Brain microvascular endothelial cell (primary cell): Measurements from ENCODE around the gene ARL9.

ENCODE experiments used
- DNase-seq: peaks from one replicate; pipeline ENCODE4 v3.0.0-alpha.2; 2020
- H3K27ac ChIP-seq: fragments of 250-450 bp; sonication (Bioruptor Pico); 2 replicates; pipeline ENCODE4 v1.5.1; 2020; ENCODE audit warnings: mild to moderate bottlenecking, moderate library complexity
- H3K27me3 ChIP-seq: fragments of 250-450 bp; sonication (Bioruptor Pico); replicated peaks from 2 replicates; pipeline ENCODE4 v1.5.1; 2020; ENCODE audit warnings: mild to moderate bottlenecking
- H3K36me3 ChIP-seq: fragments of 250-450 bp; sonication (Bioruptor Pico); replicated peaks from 2 replicates; pipeline ENCODE4 v1.5.1; 2020; ENCODE audit warnings: mild to moderate bottlenecking
- H3K4me3 ChIP-seq: 2 replicates; pipeline ENCODE4 v1.5.1; 2011; ENCODE audit warnings: low read depth, mild to moderate bottlenecking, control low read depth, low read length, moderate library complexity
- in situ Hi-C: cut with HindIII; loops from 2 replicates; pipeline ENCODE4 v1.10.0; 2017; ENCODE audit warnings: low sequenced_read_pairs, low pct_ligation_motif_present
- TF ChIP-seq, protein P1 (sequence below): IDR thresholded peaks from 2 replicates; pipeline ENCODE4 v1.5.1; 2011; ENCODE audit warnings: low read depth, mild to moderate bottlenecking, moderate library complexity, low read length, control low read depth, inconsistent platforms; ENCODE audit errors: missing control alignments

The ARL9 gene

DNA sequence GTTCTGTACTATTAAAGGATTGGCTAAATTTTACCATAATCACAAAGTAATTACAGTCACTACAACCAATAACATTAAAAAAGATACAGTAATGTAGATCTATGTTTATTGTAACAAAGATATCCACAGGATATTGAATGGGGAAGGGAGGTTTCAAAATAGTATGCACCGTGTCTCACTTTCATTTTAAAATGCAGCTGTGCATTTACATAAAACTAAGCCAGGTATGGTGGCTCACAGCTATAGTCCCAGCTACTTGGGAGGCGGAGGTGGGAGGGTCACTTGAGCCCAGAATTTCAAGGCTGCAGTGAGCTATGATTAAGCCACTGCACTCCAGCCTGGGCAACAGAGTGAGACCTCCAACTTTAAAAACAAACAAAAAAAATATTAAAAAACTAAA lies 29.7 kb upstream of the ARL9 start:
- no peak overlapping the region for H3K4me3 ChIP-seq
- DNase-seq = no peak
- in situ Hi-C loops = no loop called here
- TF ChIP-seq, protein P1, sequence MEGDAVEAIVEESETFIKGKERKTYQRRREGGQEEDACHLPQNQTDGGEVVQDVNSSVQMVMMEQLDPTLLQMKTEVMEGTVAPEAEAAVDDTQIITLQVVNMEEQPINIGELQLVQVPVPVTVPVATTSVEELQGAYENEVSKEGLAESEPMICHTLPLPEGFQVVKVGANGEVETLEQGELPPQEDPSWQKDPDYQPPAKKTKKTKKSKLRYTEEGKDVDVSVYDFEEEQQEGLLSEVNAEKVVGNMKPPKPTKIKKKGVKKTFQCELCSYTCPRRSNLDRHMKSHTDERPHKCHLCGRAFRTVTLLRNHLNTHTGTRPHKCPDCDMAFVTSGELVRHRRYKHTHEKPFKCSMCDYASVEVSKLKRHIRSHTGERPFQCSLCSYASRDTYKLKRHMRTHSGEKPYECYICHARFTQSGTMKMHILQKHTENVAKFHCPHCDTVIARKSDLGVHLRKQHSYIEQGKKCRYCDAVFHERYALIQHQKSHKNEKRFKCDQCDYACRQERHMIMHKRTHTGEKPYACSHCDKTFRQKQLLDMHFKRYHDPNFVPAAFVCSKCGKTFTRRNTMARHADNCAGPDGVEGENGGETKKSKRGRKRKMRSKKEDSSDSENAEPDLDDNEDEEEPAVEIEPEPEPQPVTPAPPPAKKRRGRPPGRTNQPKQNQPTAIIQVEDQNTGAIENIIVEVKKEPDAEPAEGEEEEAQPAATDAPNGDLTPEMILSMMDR = no peak
- no peaks in the 10 kb centered on the region for H3K27me3 ChIP-seq
- no peak overlapping the region for H3K27ac ChIP-seq
- H3K36me3 ChIP-seq = peaks cover 71% of the 10 kb centered on the region

DNA sequence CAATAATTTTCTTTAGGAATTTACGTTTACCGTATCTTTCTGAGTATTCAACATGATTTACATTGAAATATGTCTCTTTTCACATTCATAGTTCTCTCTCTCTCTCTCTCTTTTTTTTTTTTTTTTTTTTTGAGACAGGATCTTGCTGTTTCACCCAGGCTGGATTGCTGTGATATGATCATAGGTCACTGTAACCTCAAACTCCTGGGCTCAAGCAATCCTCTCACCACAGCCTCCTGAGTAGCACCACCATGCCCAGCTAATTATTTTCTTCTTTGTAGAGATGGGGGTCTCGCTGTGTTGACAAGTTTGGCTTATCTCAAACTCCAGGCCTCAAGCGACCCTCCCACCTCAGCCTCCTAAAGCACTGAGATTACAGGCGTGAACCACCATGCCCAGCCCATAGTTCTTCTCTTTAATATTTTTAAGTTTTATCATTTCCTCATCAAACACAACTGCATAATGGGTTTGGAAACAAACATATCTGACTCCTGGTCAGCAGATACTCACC lies 28.3 kb upstream of the ARL9 start:
- TF ChIP-seq, protein P1 = no peak
- in situ Hi-C loops = no loop called here
- H3K27ac ChIP-seq = no peak overlapping the region
- peaks cover 70% of the 10 kb centered on the region for H3K36me3 ChIP-seq
- H3K27me3 ChIP-seq = no peaks in the 10 kb centered on the region
- H3K4me3 ChIP-seq = no peak overlapping the region
- DNase-seq = no peak

DNA sequence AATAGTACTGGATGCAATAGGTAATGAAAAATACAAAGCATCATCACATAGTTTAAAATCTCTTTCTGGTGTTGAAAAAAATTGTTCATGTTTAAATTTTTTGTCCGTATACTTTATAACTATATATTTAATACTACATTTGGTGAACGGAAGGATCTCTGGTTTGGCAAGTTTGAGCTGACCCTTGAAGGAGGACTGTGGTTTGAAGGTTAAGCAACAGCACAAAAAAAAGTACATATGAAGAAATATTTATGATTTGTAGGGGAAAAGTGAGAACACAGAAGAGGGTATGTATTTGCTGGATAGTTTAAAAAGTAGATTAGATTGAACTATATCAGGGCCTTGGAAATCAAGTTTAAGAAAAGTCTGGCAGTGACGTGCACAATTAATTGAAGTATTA lies 24.9 kb upstream of the ARL9 start:
- Histone ChIP-seq H3K36me3 (peaks cover 51% of the 10 kb centered on the region), H3K27me3 (no peaks in the 10 kb centered on the region), H3K27ac (no peak overlapping the region), H3K4me3 (no peak overlapping the region)
- in situ Hi-C loops = no loop called here
- TF ChIP-seq, protein P1 = no peak
- DNase-seq = no peak

DNA sequence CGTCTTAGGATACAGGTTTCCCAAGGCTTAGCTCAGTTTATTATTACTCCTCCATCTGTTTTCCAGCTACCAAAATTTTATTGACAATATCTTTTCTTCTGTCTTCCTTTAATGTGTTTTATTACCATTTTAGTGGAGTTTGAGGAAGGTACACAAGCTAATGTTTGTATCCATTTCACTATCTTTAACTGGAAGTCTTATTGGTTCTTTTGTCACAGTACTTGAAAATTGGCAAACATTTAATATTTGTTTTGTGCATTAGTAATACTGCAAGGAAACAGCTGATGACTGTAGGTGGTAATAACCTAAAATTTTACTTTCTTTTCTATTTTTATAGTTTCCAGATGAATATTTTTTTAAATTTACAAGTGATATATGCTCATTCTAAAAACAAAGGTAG lies 9.3 kb upstream of the ARL9 start:
- Histone ChIP-seq H3K4me3 (no peak overlapping the region), H3K36me3 (peaks cover 69% of the 10 kb centered on the region), H3K27ac (no peak overlapping the region), H3K27me3 (no peaks in the 10 kb centered on the region)
- TF ChIP-seq, protein P1 = no peak
- no peak for DNase-seq
- in situ Hi-C loops = no loop called here

DNA sequence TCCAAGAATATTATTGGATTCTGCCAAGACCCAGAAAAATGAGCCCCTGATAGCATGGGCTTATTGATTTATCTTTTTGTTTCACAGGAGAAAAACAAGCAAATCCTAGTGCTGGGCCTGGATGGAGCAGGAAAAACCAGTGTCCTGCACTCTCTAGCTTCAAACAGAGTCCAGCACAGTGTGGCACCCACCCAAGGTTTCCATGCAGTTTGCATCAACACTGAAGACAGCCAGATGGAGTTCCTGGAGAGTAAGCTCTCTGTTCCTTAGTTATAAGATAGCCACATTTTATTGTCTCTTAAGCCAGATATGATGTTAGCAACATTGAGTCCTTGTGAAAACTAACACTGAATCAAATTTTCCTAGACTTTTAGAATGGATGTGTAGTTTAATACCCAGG lies 5.5 kb downstream of the ARL9 start:
- Histone ChIP-seq H3K27ac (no peak overlapping the region), H3K27me3 (no peaks in the 10 kb centered on the region), H3K36me3 (no peaks in the 10 kb centered on the region), H3K4me3 (no peak overlapping the region)
- TF ChIP-seq, protein P1 = no peak
- DNase-seq = no peak
- in situ Hi-C loops = no loop called here

DNA sequence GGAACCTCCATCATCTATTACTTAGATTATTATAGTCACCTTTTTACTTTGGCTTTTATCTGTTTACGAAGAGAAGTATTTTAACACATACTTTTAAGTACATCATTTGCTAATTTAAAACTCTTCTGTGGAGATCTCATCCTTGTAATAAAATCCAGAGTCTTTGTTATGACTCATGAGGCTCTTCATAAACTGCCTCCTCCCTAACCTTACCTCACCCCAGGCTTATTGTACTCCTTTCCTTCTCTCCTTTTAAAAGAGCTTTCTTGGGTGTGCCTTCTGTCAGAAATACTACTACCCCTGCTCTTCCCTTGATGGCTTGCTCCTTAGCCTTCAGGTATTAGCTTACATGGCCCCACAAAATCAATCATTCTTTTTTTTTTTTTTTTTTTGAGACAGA lies 6.6 kb downstream of the ARL9 start:
- H3K36me3 ChIP-seq = no peaks in the 10 kb centered on the region
- H3K4me3 ChIP-seq = no peak overlapping the region
- in situ Hi-C loops = no loop called here
- DNase-seq = no peak
- H3K27me3 ChIP-seq = no peaks in the 10 kb centered on the region
- TF ChIP-seq, protein P1 = no peak
- H3K27ac ChIP-seq = no peak overlapping the region
